Breast epithelium (tissue), 3 donors: ENCODE results near the gene MRM2.

ENCODE experiments used
- CTCF ChIP-seq, 3 donors: fragments of 450-650 bp; IDR thresholded peaks; one replicate each; pipeline ENCODE4 v1.5.1; 2016 to 2017; ENCODE audit warnings: antibody characterized with exemption in 3 of 3, mild to moderate bottlenecking in 3 of 3, moderate library complexity in 3 of 3
- POLR2A ChIP-seq: fragments of 450-650 bp; IDR thresholded peaks from one replicate; pipeline ENCODE4 v1.6.1; 2016; ENCODE audit warnings: antibody characterized with exemption, mild to moderate bottlenecking, moderate library complexity
- POLR2AphosphoS5 ChIP-seq, 3 donors: sonication (generic); formaldehyde crosslinking; IDR thresholded peaks; one replicate each; pipeline ENCODE4 v1.6.1; 2017; ENCODE audit warnings: antibody characterized with exemption in 3 of 3

- TF ChIP-seq CTCF (IDR thresholded peaks at IDR 0.05) (no peak), POLR2AphosphoS5 (IDR thresholded peaks at IDR 0.05) (no peak), POLR2A (no peak)
Observed at GRCh38 chr7:2273866-2274265, 31.9 kb upstream of the MRM2 start.
